Articular chondrocyte of knee joint (primary cell): ENCODE results near the gene DDRGK1. TPM values are rescaled to one million over a fixed set of nuclear protein-coding genes. Genes with fewer than 3 reads are reported as not detected.

Experiments used
- total RNA-seq: library from RNA; depleted of rRNA; stranded (reverse); fragments of >200 nt; gene quantifications from 2 replicates; pipeline ENCODE4 v1.2.3, GENCODE V29; 2012

The DDRGK1 gene
- total RNA-seq: 28.1 and 28.5 TPM in 2 replicates

DNA sequence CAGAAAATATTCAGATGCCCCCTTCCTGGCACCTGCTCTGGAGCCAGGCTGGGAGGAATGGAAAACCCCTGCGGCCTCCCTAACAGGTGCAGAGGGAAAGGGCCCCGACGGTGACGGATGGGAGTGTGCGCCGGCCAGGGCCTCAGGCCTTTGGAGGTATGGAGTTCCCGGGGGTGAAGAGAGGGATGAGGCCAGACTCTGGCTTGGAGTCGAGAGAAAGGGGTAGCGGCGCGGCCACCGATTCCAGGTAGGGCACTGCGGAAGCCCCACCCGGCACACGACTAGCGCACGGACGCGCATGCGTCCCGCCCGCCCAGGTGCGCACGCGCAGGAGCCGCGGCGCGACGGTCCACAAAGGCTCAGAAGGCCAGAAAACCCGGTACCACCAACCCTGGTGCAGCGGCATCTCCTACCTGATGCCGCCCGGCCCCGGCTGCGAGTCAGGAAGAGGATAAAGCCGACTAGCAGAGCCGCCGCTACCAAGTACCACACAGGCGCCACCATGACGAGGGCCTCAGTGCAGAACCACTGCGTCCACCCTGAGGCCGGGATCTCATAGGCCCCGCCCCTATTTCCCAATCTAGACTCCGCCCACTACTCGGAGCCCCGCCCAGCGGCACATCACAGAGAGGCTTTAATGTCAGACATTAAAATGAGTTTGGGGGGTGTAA lies at the start of gene DDRGK1:
Gene DDRGK1 (minus strand): TSS at position 559 of the 671 bp plus-strand sequence. CDS start 55 bp downstream, at position 504.

DNA sequence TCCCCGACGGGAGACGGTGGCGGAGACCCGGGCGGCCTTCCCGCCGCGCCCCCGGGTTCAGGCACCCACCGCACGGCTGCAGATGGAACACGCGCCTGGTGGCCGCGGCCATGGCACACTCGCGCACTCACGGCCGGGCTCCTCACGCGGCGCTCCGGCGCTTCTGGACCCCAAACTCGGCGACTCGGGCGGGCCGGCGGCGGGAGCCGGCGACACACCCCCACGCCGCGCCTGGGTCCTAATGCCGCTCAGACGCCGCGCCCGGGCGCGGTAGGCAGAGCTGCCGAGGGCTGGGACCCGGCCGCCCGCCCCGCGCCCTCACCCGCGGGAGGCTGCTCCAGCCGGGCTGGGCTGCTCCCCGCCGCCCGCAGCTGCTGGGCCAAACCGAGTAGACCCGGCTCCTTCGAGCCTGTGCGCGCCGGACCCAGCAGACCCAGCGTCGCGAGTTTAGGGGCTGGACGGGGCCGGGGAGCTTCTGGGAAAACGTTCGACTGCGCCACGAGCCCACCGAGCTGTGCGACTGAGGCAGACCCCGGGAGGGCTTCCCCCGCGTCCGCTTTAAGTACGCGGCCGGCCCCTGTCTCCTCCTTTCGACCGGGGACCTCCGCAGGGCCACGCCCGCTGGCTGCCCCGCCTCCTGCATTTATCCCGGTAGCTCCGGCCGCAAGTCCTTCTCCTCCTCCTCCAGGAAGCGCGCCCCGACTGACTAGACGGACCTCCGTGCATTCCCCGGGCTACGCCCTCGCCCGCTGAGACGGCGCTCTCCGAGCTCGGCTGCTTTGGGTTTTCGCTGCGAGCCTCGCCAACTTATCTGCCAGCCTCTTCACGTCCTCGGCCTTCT lies 34.8 kb upstream of the DDRGK1 start, which contains the start of gene SLC4A11:
Gene SLC4A11 (minus strand): TSS at position 165 of the 841 bp plus-strand sequence. CDS start 53 bp downstream, at position 112.

DNA sequence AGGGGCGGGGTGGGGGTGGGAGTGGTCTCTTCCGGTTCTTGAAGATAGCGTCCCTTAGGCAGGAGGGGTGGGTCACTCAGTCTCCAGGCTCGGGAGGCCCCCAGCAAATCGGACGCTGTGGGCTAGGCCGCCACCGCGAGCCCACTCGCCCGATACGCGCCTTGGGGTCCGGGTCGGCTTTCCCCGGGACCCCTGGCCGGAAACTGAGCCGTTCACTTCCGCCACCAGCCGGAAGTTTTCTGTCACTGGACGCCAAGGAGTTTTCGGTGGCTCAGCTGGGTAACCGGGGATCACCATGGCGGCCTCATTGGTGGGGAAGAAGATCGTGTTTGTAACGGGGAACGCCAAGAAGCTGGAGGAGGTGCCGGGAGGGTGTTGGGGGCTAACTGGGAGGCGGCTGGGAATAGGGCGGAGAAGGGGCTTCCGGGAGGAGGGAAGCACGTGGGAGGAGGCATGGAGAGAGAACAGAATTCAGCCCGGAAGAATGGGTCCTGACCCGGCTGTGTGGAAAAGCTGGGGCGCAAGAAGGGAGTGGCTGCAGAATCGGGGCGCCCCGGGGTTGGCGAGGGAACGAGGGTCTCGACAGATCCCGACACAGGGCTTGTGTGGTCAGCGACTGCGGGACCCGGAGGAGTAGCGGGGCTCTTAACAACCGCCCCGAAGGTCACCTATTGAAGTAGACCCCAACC lies 4.9 kb upstream of the DDRGK1 start, which contains the start of gene ITPA:
Gene ITPA (plus strand): TSS at position 242 of the 689 bp plus-strand sequence. CDS start 54 bp downstream, at position 296.

DNA sequence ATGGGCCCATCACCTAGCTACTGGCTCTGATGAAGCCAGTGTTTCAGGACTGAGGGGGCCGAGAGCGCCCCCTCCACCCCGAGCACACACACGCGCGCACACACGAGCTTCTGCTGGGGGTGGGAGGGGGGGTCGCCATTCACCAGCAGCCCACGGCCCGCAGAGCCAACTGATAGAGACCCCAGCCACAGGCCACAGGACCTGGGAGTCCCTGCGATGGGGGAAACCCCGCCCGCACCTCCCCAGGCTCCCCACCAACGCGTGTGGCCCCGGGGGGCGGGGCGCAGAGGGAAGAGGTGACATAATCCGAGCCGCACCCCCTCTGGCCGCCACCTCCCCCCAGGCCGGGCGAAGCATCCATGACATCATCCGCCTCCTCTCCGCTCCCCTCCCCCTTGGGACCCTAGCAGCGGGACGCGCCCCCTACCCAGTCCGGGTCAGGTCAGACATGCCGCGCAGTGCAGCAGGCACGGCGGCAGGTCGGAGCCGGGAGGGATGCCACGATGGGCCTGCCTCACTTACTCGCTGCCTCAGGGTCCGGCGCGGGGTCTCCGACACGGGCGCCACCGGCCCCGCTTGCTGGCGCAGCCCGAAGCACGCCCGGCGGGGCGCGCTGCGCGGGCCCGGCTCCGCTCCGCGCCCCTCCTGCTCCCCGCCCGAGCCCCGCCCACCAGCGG lies 31.4 kb downstream of the DDRGK1 start, which contains the start of gene LZTS3:
Gene LZTS3 (minus strand): TSS at position 617 of the 677 bp plus-strand sequence. CDS start 6,386 bp downstream, outside the sequence.

Other genes starting within 250 kb of the DDRGK1 start
- 0.22 TPM in 1 of 2 replicates, not detected in the other for gene GNRH2, start 161.1 kb downstream of the DDRGK1 start, total RNA-seq
- 15.8 and 24.3 TPM in 2 replicates for gene MRPS26, start 158.6 kb downstream of the DDRGK1 start, total RNA-seq
- not detected in 2 replicates for gene OXT, start 133.1 kb downstream of the DDRGK1 start, total RNA-seq
- gene AVP, start 120.0 kb downstream of the DDRGK1 start, total RNA-seq: not detected in 2 replicates
- 12.8 and 19.0 TPM in 2 replicates for gene FASTKD5, start 44.8 kb downstream of the DDRGK1 start, total RNA-seq
- gene UBOX5, start 44.8 kb downstream of the DDRGK1 start, total RNA-seq: 3.5 and 4.0 TPM in 2 replicates
- gene LZTS3, start 31.1 kb downstream of the DDRGK1 start, total RNA-seq: 1.7 and 2.9 TPM in 2 replicates
- 19.8 and 26.9 TPM in 2 replicates for gene ITPA, start 4.8 kb upstream of the DDRGK1 start, total RNA-seq
- gene SLC4A11, start 34.5 kb upstream of the DDRGK1 start, total RNA-seq: 0.54 and 1.2 TPM in 2 replicates
- 10.8 and 13.5 TPM in 2 replicates for gene DNAAF9, start 203.0 kb upstream of the DDRGK1 start, total RNA-seq